ENCODE measurements around the gene PLA2G4D.

Gene PLA2G4D, protein sequence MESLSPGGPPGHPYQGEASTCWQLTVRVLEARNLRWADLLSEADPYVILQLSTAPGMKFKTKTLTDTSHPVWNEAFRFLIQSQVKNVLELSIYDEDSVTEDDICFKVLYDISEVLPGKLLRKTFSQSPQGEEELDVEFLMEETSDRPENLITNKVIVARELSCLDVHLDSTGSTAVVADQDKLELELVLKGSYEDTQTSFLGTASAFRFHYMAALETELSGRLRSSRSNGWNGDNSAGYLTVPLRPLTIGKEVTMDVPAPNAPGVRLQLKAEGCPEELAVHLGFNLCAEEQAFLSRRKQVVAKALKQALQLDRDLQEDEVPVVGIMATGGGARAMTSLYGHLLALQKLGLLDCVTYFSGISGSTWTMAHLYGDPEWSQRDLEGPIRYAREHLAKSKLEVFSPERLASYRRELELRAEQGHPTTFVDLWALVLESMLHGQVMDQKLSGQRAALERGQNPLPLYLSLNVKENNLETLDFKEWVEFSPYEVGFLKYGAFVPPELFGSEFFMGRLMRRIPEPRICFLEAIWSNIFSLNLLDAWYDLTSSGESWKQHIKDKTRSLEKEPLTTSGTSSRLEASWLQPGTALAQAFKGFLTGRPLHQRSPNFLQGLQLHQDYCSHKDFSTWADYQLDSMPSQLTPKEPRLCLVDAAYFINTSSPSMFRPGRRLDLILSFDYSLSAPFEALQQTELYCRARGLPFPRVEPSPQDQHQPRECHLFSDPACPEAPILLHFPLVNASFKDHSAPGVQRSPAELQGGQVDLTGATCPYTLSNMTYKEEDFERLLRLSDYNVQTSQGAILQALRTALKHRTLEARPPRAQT

DNA sequence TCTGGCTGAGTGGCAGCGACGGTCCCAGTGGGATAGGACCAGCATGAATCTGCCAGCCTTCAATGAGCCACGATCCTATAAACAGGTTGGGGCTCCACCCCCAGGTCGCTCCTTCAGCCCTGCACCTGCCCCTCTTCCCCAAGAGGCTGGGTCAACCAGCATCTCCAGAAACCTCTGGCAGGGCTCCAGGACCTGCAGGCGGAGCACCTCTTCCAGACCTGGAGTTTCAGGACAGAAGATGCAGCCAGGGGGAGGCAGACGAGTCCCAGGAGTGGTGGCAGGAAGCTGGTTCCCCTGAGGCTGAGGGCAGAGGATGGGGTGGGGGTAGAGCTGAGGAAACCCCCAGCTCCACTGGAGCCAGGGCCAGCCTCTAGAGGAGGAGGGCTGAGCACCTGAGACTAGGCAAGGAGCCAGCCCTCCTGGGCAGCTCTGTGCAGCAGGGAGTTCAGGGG lies at the start of gene PLA2G4D:
PLA2G4D (minus strand) TSS at position 51 of the 452 bp plus-strand sequence. CDS start 103 bp downstream, outside the sequence.
- Histone ChIP-seq H3K9me3 (ENCODE audit: control insufficient read depth, insufficient read depth, low read length) (no peaks in the 10 kb centered on the region), H3F3A (ENCODE audit: control insufficient read depth, insufficient read depth) (no peaks in the 10 kb centered on the region), H3K9me2 (replicated peaks; ENCODE audit: control insufficient read depth, low read length) (no peaks in the 10 kb centered on the region), H3K79me2 (ENCODE audit: control insufficient read depth, low read length) (no peaks in the 10 kb centered on the region), H3K27me3 (ENCODE audit: control insufficient read depth, low read length) (peaks cover 15% of the 10 kb centered on the region), H3K4me2 (ENCODE audit: low read length) (no peak within 1 kb of the TSS), H3K36me3 (ENCODE audit: control insufficient read depth, low read length) (no peaks in the 10 kb centered on the region), H3K4me1 (ENCODE audit: control insufficient read depth, low read length) (peaks cover 6% of the 10 kb centered on the region; the same call in 1 of the 2 replicates), H4K20me1 (ENCODE audit: control insufficient read depth, insufficient read depth, low read depth, low read length) (no peaks in the 10 kb centered on the region), H3K27ac (ENCODE audit: low read depth, low read length) (no peak within 1 kb of the TSS), H3K4me3 (ENCODE audit: low read length) (no peak within 1 kb of the TSS)
- TF ChIP-seq, protein P1, sequence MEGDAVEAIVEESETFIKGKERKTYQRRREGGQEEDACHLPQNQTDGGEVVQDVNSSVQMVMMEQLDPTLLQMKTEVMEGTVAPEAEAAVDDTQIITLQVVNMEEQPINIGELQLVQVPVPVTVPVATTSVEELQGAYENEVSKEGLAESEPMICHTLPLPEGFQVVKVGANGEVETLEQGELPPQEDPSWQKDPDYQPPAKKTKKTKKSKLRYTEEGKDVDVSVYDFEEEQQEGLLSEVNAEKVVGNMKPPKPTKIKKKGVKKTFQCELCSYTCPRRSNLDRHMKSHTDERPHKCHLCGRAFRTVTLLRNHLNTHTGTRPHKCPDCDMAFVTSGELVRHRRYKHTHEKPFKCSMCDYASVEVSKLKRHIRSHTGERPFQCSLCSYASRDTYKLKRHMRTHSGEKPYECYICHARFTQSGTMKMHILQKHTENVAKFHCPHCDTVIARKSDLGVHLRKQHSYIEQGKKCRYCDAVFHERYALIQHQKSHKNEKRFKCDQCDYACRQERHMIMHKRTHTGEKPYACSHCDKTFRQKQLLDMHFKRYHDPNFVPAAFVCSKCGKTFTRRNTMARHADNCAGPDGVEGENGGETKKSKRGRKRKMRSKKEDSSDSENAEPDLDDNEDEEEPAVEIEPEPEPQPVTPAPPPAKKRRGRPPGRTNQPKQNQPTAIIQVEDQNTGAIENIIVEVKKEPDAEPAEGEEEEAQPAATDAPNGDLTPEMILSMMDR (IDR thresholded peaks at IDR 0.05; ENCODE audit: low read depth, low read length, poor library complexity, severe bottlenecking) = no peak
- no peak for TF ChIP-seq EZH2phosphoT487 (IDR thresholded peaks at IDR 0.05; ENCODE audit: borderline replicate concordance, low read length)

DNA sequence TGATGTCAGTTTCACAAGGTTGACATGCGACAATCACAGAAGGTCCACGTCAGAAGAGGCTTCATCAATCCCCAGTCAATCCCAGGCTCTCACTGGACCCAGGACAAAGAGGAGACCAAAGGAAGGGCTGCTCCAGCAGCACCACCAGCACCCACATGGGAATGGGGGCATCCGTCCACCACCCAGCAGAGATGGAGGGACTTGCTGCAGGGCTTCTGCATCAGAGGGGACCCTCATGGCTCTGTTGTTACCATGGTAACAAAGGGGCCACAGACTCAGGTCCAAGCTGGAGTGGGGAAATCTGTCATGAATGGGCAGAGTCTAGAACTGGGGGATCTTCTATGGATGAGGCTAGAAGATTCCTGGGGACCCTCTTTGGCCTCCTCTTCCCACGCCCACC lies 49.0 kb upstream of the PLA2G4D start:
- H3K36me3 ChIP-seq (ENCODE audit: control insufficient read depth, low read length) = no peaks in the 10 kb centered on the region
- no peak for TF ChIP-seq EZH2phosphoT487 (IDR thresholded peaks at IDR 0.05; ENCODE audit: borderline replicate concordance, low read length)
- TF ChIP-seq, protein P1 (IDR thresholded peaks at IDR 0.05; ENCODE audit: low read depth, low read length, poor library complexity, severe bottlenecking) = no peak
- no peaks in the 10 kb centered on the region for H3K9me2 ChIP-seq (replicated peaks; ENCODE audit: control insufficient read depth, low read length)
- H3K4me2 ChIP-seq (ENCODE audit: low read length) = no peak overlapping the region
- no peaks in the 10 kb centered on the region for H3K4me1 ChIP-seq (ENCODE audit: control insufficient read depth, low read length)
- no peaks in the 10 kb centered on the region for H3F3A ChIP-seq (ENCODE audit: control insufficient read depth, insufficient read depth)
- no peak overlapping the region for H3K27ac ChIP-seq (ENCODE audit: low read depth, low read length)
- H3K27me3 ChIP-seq (ENCODE audit: control insufficient read depth, low read length) = no peaks in the 10 kb centered on the region
- H4K20me1 ChIP-seq (ENCODE audit: control insufficient read depth, insufficient read depth, low read depth, low read length) = no peaks in the 10 kb centered on the region
- no peaks in the 10 kb centered on the region for H3K79me2 ChIP-seq (ENCODE audit: control insufficient read depth, low read length)
- no peaks in the 10 kb centered on the region for H3K9me3 ChIP-seq (ENCODE audit: control insufficient read depth, insufficient read depth, low read length)
- H3K4me3 ChIP-seq (ENCODE audit: low read length) = no peak overlapping the region

DNA sequence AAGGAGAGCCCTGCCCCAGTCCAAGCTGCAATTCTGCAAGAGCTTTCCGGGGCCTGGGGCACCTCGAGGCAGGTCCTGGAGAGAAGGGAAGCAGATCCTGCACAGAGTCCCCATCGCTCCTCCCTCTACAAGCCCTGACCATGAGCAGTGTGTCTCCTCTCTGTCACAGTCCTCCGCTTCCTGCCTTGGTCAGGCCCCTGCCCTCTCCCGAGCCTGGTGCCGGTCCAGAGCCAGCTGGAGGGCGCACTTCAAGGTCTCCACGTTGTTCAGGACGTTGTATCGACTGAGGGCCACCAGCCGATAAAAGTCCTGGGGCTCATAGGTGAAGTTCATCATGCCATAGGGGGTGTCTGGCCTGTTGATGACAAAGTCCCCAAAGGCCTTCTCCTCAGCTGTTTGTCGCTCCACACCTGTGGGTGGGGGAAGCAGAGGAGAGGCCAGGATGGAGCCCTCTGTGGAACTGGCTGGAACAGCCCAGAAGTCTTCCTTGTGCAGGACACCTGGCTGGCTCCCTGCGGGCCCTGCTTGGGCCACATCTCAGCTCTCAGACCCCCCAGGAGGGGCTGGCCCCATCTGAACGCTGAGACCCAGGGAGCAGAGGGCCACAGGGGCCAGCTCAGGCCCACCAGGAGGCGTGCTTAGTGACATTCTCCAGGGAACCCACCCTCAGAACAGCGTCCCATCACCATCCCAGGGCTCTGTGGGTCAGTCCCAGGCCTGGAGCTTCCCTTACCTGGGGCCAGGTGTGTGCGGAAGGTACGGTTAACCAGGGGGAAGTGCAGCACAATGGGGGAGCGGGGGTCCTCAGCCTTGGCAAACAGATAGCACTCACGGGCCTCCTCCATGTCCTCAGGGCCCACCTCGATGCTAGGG lies 47.7 kb upstream of the PLA2G4D start:
- Histone ChIP-seq H3K4me2 (ENCODE audit: low read length) (no peak overlapping the region), H3K27me3 (ENCODE audit: control insufficient read depth, low read length) (no peaks in the 10 kb centered on the region), H3K27ac (ENCODE audit: low read depth, low read length) (no peak overlapping the region), H3K79me2 (ENCODE audit: control insufficient read depth, low read length) (no peaks in the 10 kb centered on the region), H3K4me3 (ENCODE audit: low read length) (no peak overlapping the region), H3K4me1 (ENCODE audit: control insufficient read depth, low read length) (no peaks in the 10 kb centered on the region), H3F3A (ENCODE audit: control insufficient read depth, insufficient read depth) (no peaks in the 10 kb centered on the region), H3K36me3 (ENCODE audit: control insufficient read depth, low read length) (no peaks in the 10 kb centered on the region), H3K9me2 (replicated peaks; ENCODE audit: control insufficient read depth, low read length) (no peaks in the 10 kb centered on the region), H3K9me3 (ENCODE audit: control insufficient read depth, insufficient read depth, low read length) (no peaks in the 10 kb centered on the region), H4K20me1 (ENCODE audit: control insufficient read depth, insufficient read depth, low read depth, low read length) (no peaks in the 10 kb centered on the region)
- TF ChIP-seq EZH2phosphoT487 (IDR thresholded peaks at IDR 0.05; ENCODE audit: borderline replicate concordance, low read length) = no peak
- TF ChIP-seq, protein P1 (IDR thresholded peaks at IDR 0.05; ENCODE audit: low read depth, low read length, poor library complexity, severe bottlenecking) = no peak
